Osteocyte (in vitro differentiated cells): Measurements from ENCODE around the gene TENM4. TPM values are rescaled to one million over a fixed set of nuclear protein-coding genes. Genes with fewer than 3 reads are reported as not detected.

Source experiments
- DNase-seq: peaks from one replicate; pipeline ENCODE4 v3.0.0; 2021; ENCODE audit warnings: mixed read lengths; ENCODE audit not compliant: unreplicated experiment; ENCODE audit errors: extremely low spot score
- H3K27ac Mint-ChIP-seq: one replicate; pipeline ENCODE4 v1.8.0; 2021; ENCODE audit warnings: mild to moderate bottlenecking, mixed read lengths; ENCODE audit not compliant: unreplicated experiment
- H3K27me3 Mint-ChIP-seq: one replicate; pipeline ENCODE4 v1.8.0; 2021; ENCODE audit warnings: mixed read lengths; ENCODE audit not compliant: unreplicated experiment
- H3K36me3 Mint-ChIP-seq: one replicate; pipeline ENCODE4 v1.8.0; 2021; ENCODE audit warnings: mixed read lengths; ENCODE audit not compliant: unreplicated experiment
- H3K4me1 Mint-ChIP-seq: one replicate; pipeline ENCODE4 v1.8.0; 2021; ENCODE audit warnings: mixed read lengths; ENCODE audit not compliant: unreplicated experiment
- H3K4me3 Mint-ChIP-seq: one replicate; pipeline ENCODE4 v1.8.0; 2021; ENCODE audit warnings: mild to moderate bottlenecking, moderate library complexity, mixed read lengths; ENCODE audit not compliant: unreplicated experiment
- H3K9me3 Mint-ChIP-seq: one replicate; pipeline ENCODE4 v1.8.0; 2021; ENCODE audit warnings: mixed read lengths; ENCODE audit not compliant: unreplicated experiment
- total RNA-seq: library from RNA; stranded (reverse); gene quantifications from 2 replicates; pipeline ENCODE4 v1.2.1, GENCODE V29; 2021
- TF ChIP-seq, protein P1 (sequence below): fragments of 200-600 bp; sonication (generic); IDR thresholded peaks from 2 replicates; pipeline ENCODE4 v1.5.0; 2021; ENCODE audit warnings: antibody characterized with exemption, mild to moderate bottlenecking, moderate library complexity

Gene TENM4
- total RNA-seq, 1 donor from 2014 or later: 74.1 TPM

DNA sequence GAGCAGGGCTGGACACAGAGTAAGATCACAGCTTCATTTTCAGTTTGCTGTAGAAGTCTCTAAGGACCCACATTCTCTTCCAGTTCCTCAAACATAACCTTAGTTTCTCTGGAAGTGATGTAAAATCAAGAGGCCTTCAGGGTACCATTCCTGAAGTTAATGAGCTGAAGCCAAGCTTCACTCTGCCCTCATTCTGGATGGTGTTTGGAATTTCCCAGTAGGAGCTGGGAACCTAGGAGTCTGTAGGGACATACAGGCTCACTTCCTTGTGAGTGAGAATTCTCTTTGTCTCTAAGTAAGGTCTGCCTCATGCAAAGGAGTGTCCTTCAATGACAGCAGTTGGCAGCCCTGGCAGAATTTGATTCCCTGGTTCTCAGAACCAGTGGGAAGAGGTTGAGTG, 723.8 kb downstream of the TENM4 start:
- Mint-ChIP-seq H3K36me3 (peaks cover 13% of the 10 kb centered on the region), H3K4me3 (no peak overlapping the region), H3K27ac (no peak overlapping the region), H3K4me1 (peaks cover 8% of the 10 kb centered on the region), H3K9me3 (no peaks in the 10 kb centered on the region), H3K27me3 (no peaks in the 10 kb centered on the region)
- no peak for DNase-seq
- TF ChIP-seq, protein P1, sequence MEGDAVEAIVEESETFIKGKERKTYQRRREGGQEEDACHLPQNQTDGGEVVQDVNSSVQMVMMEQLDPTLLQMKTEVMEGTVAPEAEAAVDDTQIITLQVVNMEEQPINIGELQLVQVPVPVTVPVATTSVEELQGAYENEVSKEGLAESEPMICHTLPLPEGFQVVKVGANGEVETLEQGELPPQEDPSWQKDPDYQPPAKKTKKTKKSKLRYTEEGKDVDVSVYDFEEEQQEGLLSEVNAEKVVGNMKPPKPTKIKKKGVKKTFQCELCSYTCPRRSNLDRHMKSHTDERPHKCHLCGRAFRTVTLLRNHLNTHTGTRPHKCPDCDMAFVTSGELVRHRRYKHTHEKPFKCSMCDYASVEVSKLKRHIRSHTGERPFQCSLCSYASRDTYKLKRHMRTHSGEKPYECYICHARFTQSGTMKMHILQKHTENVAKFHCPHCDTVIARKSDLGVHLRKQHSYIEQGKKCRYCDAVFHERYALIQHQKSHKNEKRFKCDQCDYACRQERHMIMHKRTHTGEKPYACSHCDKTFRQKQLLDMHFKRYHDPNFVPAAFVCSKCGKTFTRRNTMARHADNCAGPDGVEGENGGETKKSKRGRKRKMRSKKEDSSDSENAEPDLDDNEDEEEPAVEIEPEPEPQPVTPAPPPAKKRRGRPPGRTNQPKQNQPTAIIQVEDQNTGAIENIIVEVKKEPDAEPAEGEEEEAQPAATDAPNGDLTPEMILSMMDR: no peak

- H3K9me3 Mint-ChIP-seq: no peaks in the 10 kb centered on the region
- no peaks in the 10 kb centered on the region for H3K27me3 Mint-ChIP-seq
- no peak overlapping the region for H3K4me3 Mint-ChIP-seq
- no peak overlapping the region for H3K27ac Mint-ChIP-seq
- DNase-seq: peak; percentile 87
- peaks cover 15% of the 10 kb centered on the region for H3K36me3 Mint-ChIP-seq
- TF ChIP-seq, protein P1: peak; percentile 90
- H3K4me1 Mint-ChIP-seq: peaks cover 8% of the 10 kb centered on the region
These were observed 725.1 kb downstream of the TENM4 start for GRCh38 chr11:78715639-78716311.

GRCh38 chr11:78714539-78714938, 726.3 kb downstream of the TENM4 start:
- peaks cover 11% of the 10 kb centered on the region for H3K36me3 Mint-ChIP-seq
- DNase-seq: no peak
- peaks cover 8% of the 10 kb centered on the region for H3K4me1 Mint-ChIP-seq
- H3K9me3 Mint-ChIP-seq: no peaks in the 10 kb centered on the region
- no peak overlapping the region for H3K27ac Mint-ChIP-seq
- TF ChIP-seq, protein P1: no peak
- no peaks in the 10 kb centered on the region for H3K27me3 Mint-ChIP-seq
- H3K4me3 Mint-ChIP-seq: no peak overlapping the region

DNA sequence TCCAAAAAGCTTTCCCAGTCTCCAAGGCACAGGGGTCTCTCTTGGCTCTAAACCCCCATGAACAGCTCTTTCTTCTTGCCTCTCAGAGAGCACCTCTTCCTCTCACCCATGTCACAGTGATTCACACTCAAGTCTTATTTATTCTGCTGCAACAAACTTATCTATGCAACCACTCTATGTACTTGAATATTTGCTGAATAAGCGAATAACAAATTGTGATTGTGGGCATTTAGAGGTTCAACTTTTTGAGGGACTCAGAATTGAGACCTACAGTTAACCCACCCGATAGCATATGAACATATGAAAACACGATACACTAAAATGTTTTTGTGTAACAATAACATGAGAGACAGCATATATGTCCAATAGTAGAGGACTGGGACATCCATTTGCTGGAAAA, 729.1 kb downstream of the TENM4 start:
- DNase-seq: no peak
- TF ChIP-seq, protein P1: no peak
- no peak overlapping the region for H3K4me3 Mint-ChIP-seq
- H3K9me3 Mint-ChIP-seq: no peaks in the 10 kb centered on the region
- H3K4me1 Mint-ChIP-seq: peaks cover 8% of the 10 kb centered on the region
- H3K36me3 Mint-ChIP-seq: peaks cover 16% of the 10 kb centered on the region
- no peak overlapping the region for H3K27ac Mint-ChIP-seq
- H3K27me3 Mint-ChIP-seq: no peaks in the 10 kb centered on the region

DNA sequence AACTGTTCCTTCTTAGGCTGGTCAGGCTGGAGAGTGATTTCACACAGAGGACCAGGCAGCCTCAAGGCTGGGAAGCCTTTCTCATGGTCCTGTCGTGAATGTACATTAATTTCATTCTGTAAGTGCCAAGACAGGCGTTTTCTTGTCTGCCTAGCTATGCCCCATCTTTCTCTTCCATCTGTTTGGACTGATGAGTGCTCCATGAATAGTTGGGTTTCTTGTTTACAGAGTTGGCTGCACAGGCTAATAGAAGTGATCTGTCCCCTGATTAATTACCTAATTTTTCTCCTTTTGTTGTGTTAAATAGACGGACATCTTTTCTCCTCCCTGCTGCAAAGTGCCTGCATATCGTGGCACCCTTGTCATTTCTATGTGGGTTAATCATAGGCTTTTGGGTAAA, 730.4 kb downstream of the TENM4 start:
- H3K36me3 Mint-ChIP-seq: peaks cover 18% of the 10 kb centered on the region

More for the DNA sequence above, 730.4 kb downstream of the TENM4 start:
- no peak for DNase-seq
- Mint-ChIP-seq H3K27me3 (no peaks in the 10 kb centered on the region), H3K9me3 (no peaks in the 10 kb centered on the region), H3K27ac (no peak overlapping the region), H3K4me1 (no peaks in the 10 kb centered on the region), H3K4me3 (no peak overlapping the region)
- TF ChIP-seq, protein P1: no peak
